Suprapubic skin (tissue), 3 donors: ENCODE results near the gene NCBP2.

Experiments
- CTCF ChIP-seq, 2 donors: fragments of 200-600 bp in 1 of 2; fragments of 450-650 bp in 1 of 2; sonication (generic) in 1 of 2; IDR thresholded peaks; one replicate each; pipeline ENCODE4 v1.5.1; 2016 to 2019; ENCODE audit warnings: antibody characterized with exemption in 2 of 2, mild to moderate bottlenecking in 1 of 2, moderate library complexity in 1 of 2
- POLR2A ChIP-seq, 2 donors: fragments of 450-650 bp; IDR thresholded peaks; one replicate each; pipeline ENCODE4 v1.6.1; 2017; ENCODE audit warnings: antibody characterized with exemption in 2 of 2, mild to moderate bottlenecking in 2 of 2, moderate library complexity in 2 of 2

- TF ChIP-seq POLR2A (IDR thresholded peaks at IDR 0.05) (no peak), CTCF (IDR thresholded peaks at IDR 0.05) (no peak)
Observed at GRCh38 chr3:196983186-196983585, 40.9 kb upstream of the NCBP2 start.
